ENCODE measurements around the gene CBFA2T3. TPM values are rescaled to one million over a fixed set of nuclear protein-coding genes. Genes with fewer than 3 reads are reported as not detected.

CBFA2T3 gene
- total RNA-seq, 1 donor from 2014 or later, result 8.6 TPM

DNA sequence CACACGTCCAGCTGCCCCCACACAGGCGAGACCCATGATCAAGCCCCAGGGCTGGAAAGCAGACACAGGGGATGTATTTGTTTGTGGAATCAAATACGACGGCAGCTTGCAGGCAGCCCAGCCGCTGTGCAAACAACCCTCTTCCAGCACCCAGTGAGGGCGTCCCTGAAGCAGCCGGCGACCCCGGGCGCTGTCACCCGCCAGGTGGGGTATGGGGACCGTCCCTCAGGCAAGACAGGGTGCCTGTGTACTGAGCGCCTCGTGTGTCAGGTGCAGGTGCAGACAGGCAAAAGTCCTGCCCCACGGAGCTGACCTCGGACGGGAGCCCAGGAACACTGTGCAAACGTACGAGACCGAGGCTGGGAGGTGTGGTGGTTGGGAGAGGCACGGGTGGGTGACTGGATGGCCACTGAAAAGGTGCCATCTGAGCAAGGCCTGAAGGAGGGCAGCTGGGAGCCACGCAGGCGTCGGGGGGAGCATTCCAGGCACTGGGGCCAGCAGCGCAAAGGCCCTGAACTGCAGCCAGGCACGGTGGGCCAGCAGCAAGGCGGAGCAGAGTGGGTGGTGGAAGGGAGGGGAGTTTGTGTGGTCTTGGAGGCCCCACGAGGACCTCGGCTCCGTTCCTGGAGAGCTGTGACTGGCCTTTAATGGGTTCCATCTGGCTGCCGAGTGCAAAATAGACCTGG lies 48.5 kb downstream of the CBFA2T3 start:
- TF ChIP-seq, protein P1, sequence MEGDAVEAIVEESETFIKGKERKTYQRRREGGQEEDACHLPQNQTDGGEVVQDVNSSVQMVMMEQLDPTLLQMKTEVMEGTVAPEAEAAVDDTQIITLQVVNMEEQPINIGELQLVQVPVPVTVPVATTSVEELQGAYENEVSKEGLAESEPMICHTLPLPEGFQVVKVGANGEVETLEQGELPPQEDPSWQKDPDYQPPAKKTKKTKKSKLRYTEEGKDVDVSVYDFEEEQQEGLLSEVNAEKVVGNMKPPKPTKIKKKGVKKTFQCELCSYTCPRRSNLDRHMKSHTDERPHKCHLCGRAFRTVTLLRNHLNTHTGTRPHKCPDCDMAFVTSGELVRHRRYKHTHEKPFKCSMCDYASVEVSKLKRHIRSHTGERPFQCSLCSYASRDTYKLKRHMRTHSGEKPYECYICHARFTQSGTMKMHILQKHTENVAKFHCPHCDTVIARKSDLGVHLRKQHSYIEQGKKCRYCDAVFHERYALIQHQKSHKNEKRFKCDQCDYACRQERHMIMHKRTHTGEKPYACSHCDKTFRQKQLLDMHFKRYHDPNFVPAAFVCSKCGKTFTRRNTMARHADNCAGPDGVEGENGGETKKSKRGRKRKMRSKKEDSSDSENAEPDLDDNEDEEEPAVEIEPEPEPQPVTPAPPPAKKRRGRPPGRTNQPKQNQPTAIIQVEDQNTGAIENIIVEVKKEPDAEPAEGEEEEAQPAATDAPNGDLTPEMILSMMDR (IDR thresholded peaks at IDR 0.05; ENCODE audit: borderline replicate concordance), result no peak
- intact Hi-C loops (cut with micrococcal nuclease), result no loop called here
- H3K4me3 ChIP-seq, result no peak overlapping the region
- no peaks in the 10 kb centered on the region for H3K9me3 ChIP-seq (replicated peaks)
- no peaks in the 10 kb centered on the region for H3K36me3 ChIP-seq
- H3K27ac ChIP-seq (replicated peaks), result no peak overlapping the region
- no peak for DNase-seq
- H3K4me1 ChIP-seq, result peaks cover 52% of the 10 kb centered on the region
- H3K27me3 ChIP-seq (ENCODE audit: low read depth), result peaks cover 26% of the 10 kb centered on the region

DNA sequence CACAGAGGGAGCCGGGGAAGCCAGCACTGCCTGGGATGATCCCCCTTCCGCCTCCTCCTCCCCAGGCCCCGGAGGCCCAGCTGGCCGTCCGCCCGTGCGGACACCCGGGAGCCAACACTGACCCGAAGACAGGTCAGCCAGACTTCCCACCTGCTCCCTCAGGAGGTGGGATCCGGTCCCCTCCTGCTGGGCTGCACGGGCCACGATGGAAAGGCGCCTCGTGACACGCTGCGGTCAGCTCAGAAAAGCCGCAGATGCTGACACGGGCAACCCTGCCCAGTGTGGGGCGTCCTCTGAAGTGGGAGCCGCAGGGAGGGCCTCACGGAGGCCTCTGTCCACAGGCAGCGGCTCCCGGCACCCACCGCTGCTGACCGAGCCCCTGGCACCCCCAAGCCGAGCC lies 49.3 kb downstream of the CBFA2T3 start:
- TF ChIP-seq, protein P1 (IDR thresholded peaks at IDR 0.05; ENCODE audit: borderline replicate concordance), result no peak
- DNase-seq, result no peak
- no peak overlapping the region for H3K27ac ChIP-seq (replicated peaks)
- no peak overlapping the region for H3K4me3 ChIP-seq
- peaks cover 35% of the 10 kb centered on the region for H3K27me3 ChIP-seq (ENCODE audit: low read depth)
- H3K9me3 ChIP-seq (replicated peaks), result no peaks in the 10 kb centered on the region
- intact Hi-C loops (cut with micrococcal nuclease), result no loop called here
- no peaks in the 10 kb centered on the region for H3K36me3 ChIP-seq
- H3K4me1 ChIP-seq, result peaks cover 57% of the 10 kb centered on the region

DNA sequence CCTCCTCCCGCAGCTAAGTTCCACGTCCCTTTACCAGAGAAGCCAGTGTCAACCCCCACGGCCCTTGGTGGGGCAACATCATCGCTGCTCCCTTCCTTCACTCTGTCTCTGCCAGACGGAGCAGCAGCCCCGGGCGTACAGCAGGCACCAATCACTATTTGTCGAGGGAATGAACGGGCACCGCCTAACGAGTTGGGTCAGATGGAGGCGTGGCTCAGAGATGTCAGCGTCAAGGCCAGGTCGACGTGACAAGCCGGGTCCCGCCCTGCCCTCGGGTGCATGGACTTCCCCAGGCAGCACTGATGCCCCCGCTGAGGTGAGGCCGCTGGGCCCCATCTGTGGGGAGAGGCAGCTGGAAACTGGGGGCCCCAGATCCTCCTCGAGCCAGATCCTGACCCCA lies 50.0 kb downstream of the CBFA2T3 start:
- DNase-seq, result no peak
- Histone ChIP-seq H3K36me3 (no peaks in the 10 kb centered on the region), H3K9me3 (replicated peaks) (no peaks in the 10 kb centered on the region), H3K27ac (replicated peaks) (no peak overlapping the region), H3K27me3 (ENCODE audit: low read depth) (peaks cover 41% of the 10 kb centered on the region), H3K4me3 (no peak overlapping the region), H3K4me1 (peaks cover 57% of the 10 kb centered on the region)
- TF ChIP-seq, protein P1 (IDR thresholded peaks at IDR 0.05; ENCODE audit: borderline replicate concordance), result no peak
- intact Hi-C loops (cut with micrococcal nuclease), result no loop called here

DNA sequence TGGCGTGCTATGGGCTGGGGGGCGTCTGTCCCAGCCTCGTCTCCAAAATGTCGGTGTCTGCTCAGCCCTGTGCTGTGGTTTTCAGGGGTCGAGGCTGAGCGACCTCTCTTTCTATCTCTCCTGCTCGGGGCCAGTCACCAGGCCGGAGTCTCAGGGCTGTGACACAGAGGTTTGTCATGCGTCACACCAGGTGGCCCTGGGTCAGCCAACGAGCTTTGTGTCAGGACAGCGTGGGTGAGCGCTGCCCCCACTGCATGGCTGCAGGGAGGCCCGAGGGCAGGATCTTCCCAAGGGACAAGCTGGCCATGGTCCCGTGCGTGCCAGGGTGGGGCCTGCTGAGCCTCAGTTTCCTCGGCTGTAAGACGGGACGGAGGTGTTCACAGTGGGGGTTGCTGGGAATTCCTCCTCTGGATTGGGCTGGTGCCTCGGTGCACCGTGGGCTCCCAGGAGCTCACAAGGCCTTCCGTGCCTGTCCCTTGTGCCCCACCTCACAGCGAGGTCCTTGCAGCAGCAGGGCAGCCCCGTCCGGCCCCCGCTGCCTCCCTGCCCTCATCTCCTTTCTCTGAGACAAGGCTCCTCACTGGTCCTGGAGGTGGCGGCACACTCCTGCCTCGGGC lies 50.5 kb downstream of the CBFA2T3 start:
- intact Hi-C loops (cut with micrococcal nuclease), result no loop called here
- no peaks in the 10 kb centered on the region for H3K36me3 ChIP-seq
- H3K27me3 ChIP-seq (ENCODE audit: low read depth), result peaks cover 41% of the 10 kb centered on the region
- no peak overlapping the region for H3K27ac ChIP-seq (replicated peaks)
- TF ChIP-seq, protein P1 (IDR thresholded peaks at IDR 0.05; ENCODE audit: borderline replicate concordance), result no peak
- H3K9me3 ChIP-seq (replicated peaks), result no peaks in the 10 kb centered on the region
- peaks cover 57% of the 10 kb centered on the region for H3K4me1 ChIP-seq
- DNase-seq, result no peak
- H3K4me3 ChIP-seq, result no peak overlapping the region

DNA sequence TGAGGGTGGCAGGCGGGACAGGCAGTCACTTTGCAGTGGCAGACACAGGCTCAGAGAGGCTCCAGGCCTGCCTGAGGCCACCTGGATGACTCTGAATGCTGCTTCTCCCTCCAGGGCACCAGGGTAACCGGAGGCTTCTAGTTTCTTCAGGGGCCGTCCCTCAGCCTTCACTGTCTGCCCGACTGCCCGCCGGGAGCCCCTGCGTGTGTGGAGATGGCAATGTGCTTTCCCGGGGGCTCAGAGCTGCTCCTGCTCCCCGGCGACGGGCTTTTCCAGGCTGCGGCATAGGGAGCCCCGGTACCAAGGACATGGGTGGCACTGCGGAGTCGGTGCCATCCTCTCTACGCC lies 51.5 kb downstream of the CBFA2T3 start:
- Histone ChIP-seq H3K4me3 (no peak overlapping the region), H3K27ac (replicated peaks) (peak overlapping the region; percentile 90), H3K9me3 (replicated peaks) (no peaks in the 10 kb centered on the region), H3K27me3 (ENCODE audit: low read depth) (peaks cover 41% of the 10 kb centered on the region), H3K36me3 (no peaks in the 10 kb centered on the region), H3K4me1 (peaks cover 66% of the 10 kb centered on the region)
- intact Hi-C loops (cut with micrococcal nuclease), result no loop called here
- TF ChIP-seq, protein P1 (IDR thresholded peaks at IDR 0.05; ENCODE audit: borderline replicate concordance), result no peak
- no peak for DNase-seq
